HL-60 (cell line): ENCODE measurements around the gene SLC16A10.
A peak's percentile ranks its signal among the peaks of the same experiment; 100 is the strongest.
"Not testable (repeated sequence)": the region's sequence is repeated elsewhere in the genome, so short reads cannot be mapped to it uniquely, and the experiment has no call there.

ENCODE experiments used
- DNase-seq, 2 experiments: peaks; one replicate each; pipeline ENCODE4 v3.0.0-alpha.2; 2010 to 2020; ENCODE audit warnings: low read depth in 1 of 2, low spot score in 1 of 2
- H3K27ac ChIP-seq: fragments of 250-450 bp; sonication (Bioruptor Pico); replicated peaks from 2 replicates; pipeline ENCODE4 v1.5.1; 2020; ENCODE audit warnings: mild to moderate bottlenecking, moderate library complexity
- H3K27me3 ChIP-seq: fragments of 250-450 bp; sonication (Bioruptor Pico); 2 replicates; pipeline ENCODE4 v1.5.1; 2021; ENCODE audit warnings: mild to moderate bottlenecking, moderate library complexity; ENCODE audit not compliant: insufficient read depth, poor library complexity, severe bottlenecking
- H3K4me3 ChIP-seq: replicated peaks from 2 replicates; pipeline ENCODE4 v1.5.1; 2011; ENCODE audit warnings: mild to moderate bottlenecking, control low read depth, low read length; ENCODE audit not compliant: insufficient read depth
- CTCF ChIP-seq: IDR thresholded peaks from one replicate; pipeline ENCODE4 v1.5.1; 2011; ENCODE audit warnings: low read length, control low read depth, inconsistent platforms; ENCODE audit not compliant: insufficient read depth
- GABPA ChIP-seq: IDR thresholded peaks from 2 replicates; pipeline ENCODE4 v1.6.1; 2012; ENCODE audit warnings: low read depth
- POLR2AphosphoS5 ChIP-seq: IDR thresholded peaks from 2 replicates; pipeline ENCODE4 v1.6.1; 2012; ENCODE audit warnings: low read depth
- SPI1 ChIP-seq: IDR thresholded peaks from 2 replicates; pipeline ENCODE4 v1.6.1; 2012; ENCODE audit warnings: low read depth, mild to moderate bottlenecking, borderline replicate concordance
- TF ChIP-seq, protein P1 (sequence below): IDR thresholded peaks from 2 replicates; pipeline ENCODE4 v1.6.1; 2012; ENCODE audit warnings: low read depth; ENCODE audit not compliant: insufficient replicate concordance

SLC16A10 gene

GRCh38 chr6:111183702-111184517 lies 96.6 kb downstream of the SLC16A10 start:
- TF ChIP-seq SPI1 (no peak), CTCF (no peak), GABPA (no peak), POLR2AphosphoS5 (no peak)
- TF ChIP-seq, protein P1, sequence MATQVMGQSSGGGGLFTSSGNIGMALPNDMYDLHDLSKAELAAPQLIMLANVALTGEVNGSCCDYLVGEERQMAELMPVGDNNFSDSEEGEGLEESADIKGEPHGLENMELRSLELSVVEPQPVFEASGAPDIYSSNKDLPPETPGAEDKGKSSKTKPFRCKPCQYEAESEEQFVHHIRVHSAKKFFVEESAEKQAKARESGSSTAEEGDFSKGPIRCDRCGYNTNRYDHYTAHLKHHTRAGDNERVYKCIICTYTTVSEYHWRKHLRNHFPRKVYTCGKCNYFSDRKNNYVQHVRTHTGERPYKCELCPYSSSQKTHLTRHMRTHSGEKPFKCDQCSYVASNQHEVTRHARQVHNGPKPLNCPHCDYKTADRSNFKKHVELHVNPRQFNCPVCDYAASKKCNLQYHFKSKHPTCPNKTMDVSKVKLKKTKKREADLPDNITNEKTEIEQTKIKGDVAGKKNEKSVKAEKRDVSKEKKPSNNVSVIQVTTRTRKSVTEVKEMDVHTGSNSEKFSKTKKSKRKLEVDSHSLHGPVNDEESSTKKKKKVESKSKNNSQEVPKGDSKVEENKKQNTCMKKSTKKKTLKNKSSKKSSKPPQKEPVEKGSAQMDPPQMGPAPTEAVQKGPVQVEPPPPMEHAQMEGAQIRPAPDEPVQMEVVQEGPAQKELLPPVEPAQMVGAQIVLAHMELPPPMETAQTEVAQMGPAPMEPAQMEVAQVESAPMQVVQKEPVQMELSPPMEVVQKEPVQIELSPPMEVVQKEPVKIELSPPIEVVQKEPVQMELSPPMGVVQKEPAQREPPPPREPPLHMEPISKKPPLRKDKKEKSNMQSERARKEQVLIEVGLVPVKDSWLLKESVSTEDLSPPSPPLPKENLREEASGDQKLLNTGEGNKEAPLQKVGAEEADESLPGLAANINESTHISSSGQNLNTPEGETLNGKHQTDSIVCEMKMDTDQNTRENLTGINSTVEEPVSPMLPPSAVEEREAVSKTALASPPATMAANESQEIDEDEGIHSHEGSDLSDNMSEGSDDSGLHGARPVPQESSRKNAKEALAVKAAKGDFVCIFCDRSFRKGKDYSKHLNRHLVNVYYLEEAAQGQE, result no peak
- DNase-seq, result no peak
- Histone ChIP-seq H3K27ac (no peak overlapping the region), H3K27me3 (no peaks in the 10 kb centered on the region), H3K4me3 (no peak overlapping the region)

GRCh38 chr6:111184827-111185532 lies 97.7 kb downstream of the SLC16A10 start:
- no peak for DNase-seq

DNA sequence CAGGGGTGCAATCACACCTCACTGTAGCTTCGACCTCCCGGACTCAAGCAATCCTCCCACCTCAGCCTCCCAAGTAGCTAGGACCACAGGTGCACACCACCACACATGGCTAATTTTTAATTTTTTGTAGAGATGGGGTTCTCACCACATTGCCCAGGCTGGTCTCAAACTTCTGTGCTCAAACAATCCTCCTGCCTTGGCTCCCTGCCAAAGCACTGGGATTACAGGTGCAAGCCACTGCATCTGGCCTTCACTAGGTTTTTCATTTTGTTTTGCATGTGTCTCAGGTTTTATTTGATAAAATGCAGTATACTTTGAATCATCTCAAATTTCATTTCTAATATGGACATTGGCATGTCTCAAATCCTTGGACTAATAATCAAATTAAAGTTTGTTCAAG lies 98.7 kb downstream of the SLC16A10 start:
- DNase-seq, result no peak
- TF ChIP-seq GABPA, result no peak
- no peak for TF ChIP-seq POLR2AphosphoS5
- no peaks in the 10 kb centered on the region for H3K27me3 ChIP-seq
- no peak overlapping the region for H3K27ac ChIP-seq
- no peak overlapping the region for H3K4me3 ChIP-seq

More at GRCh38 chr6:111184827-111185532, 97.7 kb downstream of the SLC16A10 start:
- no peaks in the 10 kb centered on the region for H3K27me3 ChIP-seq
- TF ChIP-seq SPI1 (peak; percentile 71), CTCF (no peak)
- TF ChIP-seq, protein P1, result no peak
- no peak overlapping the region for H3K27ac ChIP-seq
- H3K4me3 ChIP-seq, result no peak overlapping the region

DNA sequence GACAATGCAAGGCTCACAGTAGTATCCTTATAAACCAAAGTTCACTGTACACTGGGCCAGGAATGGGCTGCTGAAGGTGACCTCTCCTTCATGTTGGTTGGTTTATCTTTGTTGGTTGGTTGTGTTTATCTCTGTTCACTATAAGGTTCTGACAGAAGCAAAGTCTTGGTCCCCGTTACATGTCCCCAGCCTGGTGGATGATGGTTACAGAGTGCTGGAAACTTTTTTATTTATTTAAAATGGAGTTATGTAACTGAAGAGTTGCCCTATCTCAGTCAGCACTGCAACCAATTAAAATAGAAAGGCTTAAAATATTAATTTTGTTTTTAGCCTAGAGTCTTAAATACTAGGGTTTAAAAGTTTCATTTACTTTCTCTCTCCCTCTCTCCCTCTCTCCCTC lies 100.6 kb downstream of the SLC16A10 start:
- TF ChIP-seq, protein P1, result no peak
- no peak for TF ChIP-seq CTCF
- TF ChIP-seq GABPA, result no peak

GRCh38 chr6:111189666-111190210 lies 102.4 kb downstream of the SLC16A10 start:
- not testable (repeated sequence) for DNase-seq, H3K27me3 ChIP-seq

More for the DNA sequence above, 100.6 kb downstream of the SLC16A10 start:
- no peak for DNase-seq
- no peaks in the 10 kb centered on the region for H3K27me3 ChIP-seq
- H3K4me3 ChIP-seq, result no peak overlapping the region
- H3K27ac ChIP-seq, result no peak overlapping the region

More at GRCh38 chr6:111189666-111190210, 102.4 kb downstream of the SLC16A10 start:
- H3K4me3 ChIP-seq, H3K27ac ChIP-seq: not testable (repeated sequence)
